GM23248 (cell line): ENCODE results near the gene SCTR. TPM values are rescaled to one million over a fixed set of nuclear protein-coding genes. Genes with fewer than 3 reads are reported as not detected.
A peak's percentile ranks its signal among the peaks of the same experiment; 100 is the strongest.

Experiments used
- DNase-seq: peaks from one replicate; pipeline ENCODE4 v3.0.0-alpha.2; 2015
- H2AFZ ChIP-seq: fragments of 200-600 bp; sonication (generic); 2 replicates; pipeline ENCODE4 v1.6.1; 2016; ENCODE audit warnings: antibody characterized with exemption
- H3F3A ChIP-seq: fragments of 200-600 bp; sonication (generic); 2 replicates; pipeline ENCODE4 v1.6.1; 2016; ENCODE audit warnings: mild to moderate bottlenecking, antibody characterized with exemption, mixed run types; ENCODE audit not compliant: insufficient read depth
- H3K27ac ChIP-seq: fragments of 200-600 bp; sonication (generic); 2 replicates; pipeline ENCODE4 v1.5.1; 2016; ENCODE audit warnings: mild to moderate bottlenecking
- H3K27me3 ChIP-seq: fragments of 200-600 bp; sonication (generic); replicated peaks from 2 replicates; pipeline ENCODE4 v1.6.1; 2016; ENCODE audit warnings: mild to moderate bottlenecking; ENCODE audit not compliant: insufficient read depth
- H3K36me3 ChIP-seq: fragments of 200-600 bp; sonication (generic); 2 replicates; pipeline ENCODE4 v1.6.1; 2016; ENCODE audit warnings: low read depth, mild to moderate bottlenecking
- H3K4me1 ChIP-seq: fragments of 200-600 bp; sonication (generic); 2 replicates; pipeline ENCODE4 v1.6.1; 2016; ENCODE audit warnings: mild to moderate bottlenecking; ENCODE audit not compliant: insufficient read depth
- H3K4me2 ChIP-seq: fragments of 200-600 bp; sonication (generic); one replicate; pipeline ENCODE4 v1.6.1; 2016; ENCODE audit warnings: mild to moderate bottlenecking; ENCODE audit not compliant: unreplicated experiment
- H3K4me3 ChIP-seq: fragments of 200-600 bp; sonication (generic); 2 replicates; pipeline ENCODE4 v1.5.1; 2016; ENCODE audit warnings: mild to moderate bottlenecking
- H3K79me2 ChIP-seq: fragments of 200-600 bp; sonication (generic); 2 replicates; pipeline ENCODE4 v1.6.1; 2016; ENCODE audit warnings: mild to moderate bottlenecking; ENCODE audit not compliant: insufficient read depth
- H3K9ac ChIP-seq: fragments of 200-600 bp; sonication (generic); 2 replicates; pipeline ENCODE4 v1.6.1; 2016; ENCODE audit warnings: mild to moderate bottlenecking
- H3K9me2 ChIP-seq: fragments of 200-600 bp; sonication (generic); 2 replicates; pipeline ENCODE4 v1.6.1; 2016; ENCODE audit warnings: mixed run types, mild to moderate bottlenecking, moderate library complexity; ENCODE audit not compliant: insufficient read depth
- H3K9me3 ChIP-seq: fragments of 200-600 bp; sonication (generic); one replicate; pipeline ENCODE4 v1.6.1; 2017; ENCODE audit warnings: low read depth
- H4K20me1 ChIP-seq: fragments of 200-600 bp; sonication (generic); 2 replicates; pipeline ENCODE4 v1.6.0; 2016; ENCODE audit not compliant: insufficient read depth
- EZH2 ChIP-seq: fragments of 200-600 bp; sonication (generic); IDR thresholded peaks from 2 replicates; pipeline ENCODE4 v1.6.1; 2018; ENCODE audit warnings: antibody characterized with exemption, mild to moderate bottlenecking; ENCODE audit not compliant: insufficient read depth, poor library complexity, severe bottlenecking
- EZH2phosphoT487 ChIP-seq: fragments of 200-600 bp; sonication (generic); IDR thresholded peaks from 2 replicates; pipeline ENCODE4 v1.6.1; 2018; ENCODE audit warnings: antibody characterized with exemption, moderate library complexity, mild to moderate bottlenecking, low read depth; ENCODE audit not compliant: insufficient read depth
- WGBS, 2 experiments: methylation state at CpG; one replicate each; pipeline ENCODE4 v1.1.6; 2015 to 2017; ENCODE audit warnings: low lambda C conversion rate in 2 of 2, low coverage in 1 of 2; ENCODE audit errors: missing lambda C conversion rate in 2 of 2; 5-methylcytosine and 5-hydroxymethylcytosine counted together
- in situ Hi-C: fragments of 300-500 bp; cut with MboI; formaldehyde crosslinking; loops from 2 replicates; pipeline ENCODE4 v1.15.0; 2020
- polyA plus RNA-seq: library from polyadenylated mRNA; unstranded; fragments of >200 nt; fragmentation: Nextera tagmentation; extraction: Ambion mirVana; gene quantifications from 2 replicates; pipeline ENCODE4 v1.2.1, GENCODE V29; 2016
- total RNA-seq: library from RNA; depleted of rRNA; stranded (reverse); fragments of >200 nt; shearing (Covaris generic); gene quantifications from 2 replicates; pipeline ENCODE4 v1.2.3, GENCODE V29; 2014

Gene SCTR
- total and polyA plus RNA-seq, 2 experiments from 2014 or later = not detected

GRCh38 chr2:119531292-119531691 lies 7.0 kb upstream of the SCTR start:
- Histone ChIP-seq H3K27me3 (peaks cover 33% of the 10 kb centered on the region), H3K79me2 (no peaks in the 10 kb centered on the region), H3K36me3 (no peaks in the 10 kb centered on the region), H3K9ac (no peak overlapping the region), H2AFZ (no peak overlapping the region), H3K4me1 (no peaks in the 10 kb centered on the region), H4K20me1 (no peaks in the 10 kb centered on the region), H3K9me2 (no peaks in the 10 kb centered on the region), H3F3A (no peaks in the 10 kb centered on the region), H3K4me2 (no peak overlapping the region), H3K27ac (no peak overlapping the region), H3K4me3 (no peak overlapping the region), H3K9me3 (no peaks in the 10 kb centered on the region)
- WGBS, 2 experiments = 18 to 24% methylated on average over 3 of the region's 3 CpGs
- in situ Hi-C loops = no loop called here
- DNase-seq = no peak
- TF ChIP-seq EZH2phosphoT487 (no peak), EZH2 (no peak)

DNA sequence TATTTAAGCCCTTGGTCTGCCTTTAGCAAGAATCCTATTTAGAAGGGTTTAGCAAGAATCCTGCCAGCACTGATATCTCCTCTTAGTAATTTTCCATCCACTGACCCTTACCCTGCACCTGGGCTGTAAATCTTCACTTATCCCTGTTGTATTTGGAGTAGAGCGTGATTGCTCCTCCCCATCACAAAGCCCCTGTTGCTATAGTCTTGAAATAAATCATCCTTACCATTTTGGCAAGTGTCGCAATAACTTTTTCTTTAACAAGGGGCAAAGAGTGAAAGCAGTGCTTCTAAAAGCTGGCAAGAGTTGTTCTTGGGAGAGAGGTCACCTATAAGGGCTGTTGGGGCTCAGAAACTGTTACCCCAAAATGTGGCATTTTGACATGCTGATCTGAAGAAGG lies 3.7 kb upstream of the SCTR start:
- peaks cover 65% of the 10 kb centered on the region for H3K27me3 ChIP-seq
- no peak overlapping the region for H3K4me3 ChIP-seq
- H3K27ac ChIP-seq = no peak overlapping the region
- no peaks in the 10 kb centered on the region for H3K4me1 ChIP-seq
- H3F3A ChIP-seq = no peaks in the 10 kb centered on the region
- TF ChIP-seq EZH2phosphoT487 (no peak), EZH2 (no peak)
- no peaks in the 10 kb centered on the region for H3K9me2 ChIP-seq
- H3K9ac ChIP-seq = no peak overlapping the region
- in situ Hi-C loops = no loop called here
- no peaks in the 10 kb centered on the region for H4K20me1 ChIP-seq
- H3K9me3 ChIP-seq = no peaks in the 10 kb centered on the region
- WGBS, 2 experiments = 46 to 58% methylated on average over 2 of the region's 2 CpGs
- DNase-seq = no peak
- no peaks in the 10 kb centered on the region for H3K79me2 ChIP-seq
- H2AFZ ChIP-seq = no peak overlapping the region
- no peak overlapping the region for H3K4me2 ChIP-seq
- no peaks in the 10 kb centered on the region for H3K36me3 ChIP-seq

DNA sequence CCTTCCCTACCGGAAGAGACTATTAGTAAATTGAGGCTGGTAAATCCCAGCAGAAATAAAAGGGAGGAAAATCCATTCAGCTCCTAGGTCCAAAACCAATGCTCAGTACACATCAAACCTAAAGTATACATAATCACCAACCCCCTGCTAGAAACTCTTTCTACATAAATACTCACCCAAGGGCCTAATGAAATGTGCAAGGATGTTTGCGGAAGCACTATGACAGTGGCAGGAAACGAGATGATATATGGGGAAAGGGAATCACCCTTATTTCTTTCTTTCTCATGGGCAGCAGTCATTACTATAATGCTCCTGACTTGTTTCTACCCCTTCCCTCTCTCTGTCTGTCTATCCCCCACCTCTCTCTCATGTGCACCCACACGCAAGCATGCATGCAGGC lies 1.3 kb upstream of the SCTR start:
- H3K36me3 ChIP-seq = no peaks in the 10 kb centered on the region
- H3K79me2 ChIP-seq = no peaks in the 10 kb centered on the region
- no peaks in the 10 kb centered on the region for H3F3A ChIP-seq
- TF ChIP-seq EZH2 = no peak
- TF ChIP-seq EZH2phosphoT487 = no peak
- DNase-seq = no peak
- H4K20me1 ChIP-seq = no peaks in the 10 kb centered on the region
- no peaks in the 10 kb centered on the region for H3K4me1 ChIP-seq
- in situ Hi-C loops = no loop called here
- no peak overlapping the region for H2AFZ ChIP-seq
- no peak overlapping the region for H3K9ac ChIP-seq
- H3K27ac ChIP-seq = no peak overlapping the region
- no peaks in the 10 kb centered on the region for H3K9me2 ChIP-seq
- H3K4me3 ChIP-seq = no peak overlapping the region
- whole genome bisulfite sequencing, 2 experiments = 51 to 53% methylated on average over 4 of the region's 4 CpGs
- H3K27me3 ChIP-seq = peaks cover 74% of the 10 kb centered on the region
- no peak overlapping the region for H3K4me2 ChIP-seq
- no peaks in the 10 kb centered on the region for H3K9me3 ChIP-seq

DNA sequence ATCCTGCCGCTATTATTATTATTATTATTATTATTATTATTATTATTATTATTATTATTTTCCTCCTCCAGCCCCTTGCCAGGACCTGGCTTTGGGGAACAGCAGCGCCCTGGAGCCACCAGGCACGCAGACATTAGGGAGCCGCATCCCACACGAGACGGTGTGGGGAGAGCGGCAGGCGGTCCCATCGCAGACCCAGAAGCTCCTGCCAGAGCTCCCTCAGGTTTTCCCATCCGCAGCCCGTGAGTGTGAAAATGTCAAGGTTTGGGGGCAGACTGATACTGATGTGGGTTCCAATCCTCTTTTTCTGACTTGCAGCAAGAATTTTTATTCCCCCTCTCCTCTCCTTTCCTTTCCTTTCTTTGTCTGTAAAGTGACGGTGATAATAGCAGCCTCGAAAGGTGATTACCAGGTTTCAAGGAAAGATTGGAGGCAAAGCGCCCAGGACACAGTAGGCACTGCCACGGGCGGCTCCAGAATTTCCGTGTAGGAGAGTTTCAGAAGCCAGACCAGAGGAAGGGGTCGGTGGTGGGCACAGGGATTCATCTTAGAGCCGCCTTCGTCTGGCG lies 816 bp downstream of the SCTR start:
- TF ChIP-seq EZH2phosphoT487 = no peak
- TF ChIP-seq EZH2 = peak; percentile 40
- in situ Hi-C loops = no loop called here
- no peaks in the 10 kb centered on the region for H3K9me3 ChIP-seq
- no peaks in the 10 kb centered on the region for H3K4me1 ChIP-seq
- H3K9ac ChIP-seq = no peak overlapping the region
- peaks cover 66% of the 10 kb centered on the region for H3K27me3 ChIP-seq
- H3F3A ChIP-seq = no peaks in the 10 kb centered on the region
- WGBS, 2 experiments = 4 to 8% methylated on average over 21 of the region's 21 CpGs
- H3K9me2 ChIP-seq = no peaks in the 10 kb centered on the region
- DNase-seq = no peak
- no peak overlapping the region for H2AFZ ChIP-seq
- no peaks in the 10 kb centered on the region for H4K20me1 ChIP-seq
- H3K27ac ChIP-seq = no peak overlapping the region
- H3K4me3 ChIP-seq = no peak overlapping the region
- H3K36me3 ChIP-seq = no peaks in the 10 kb centered on the region
- H3K4me2 ChIP-seq = no peak overlapping the region
- no peaks in the 10 kb centered on the region for H3K79me2 ChIP-seq

DNA sequence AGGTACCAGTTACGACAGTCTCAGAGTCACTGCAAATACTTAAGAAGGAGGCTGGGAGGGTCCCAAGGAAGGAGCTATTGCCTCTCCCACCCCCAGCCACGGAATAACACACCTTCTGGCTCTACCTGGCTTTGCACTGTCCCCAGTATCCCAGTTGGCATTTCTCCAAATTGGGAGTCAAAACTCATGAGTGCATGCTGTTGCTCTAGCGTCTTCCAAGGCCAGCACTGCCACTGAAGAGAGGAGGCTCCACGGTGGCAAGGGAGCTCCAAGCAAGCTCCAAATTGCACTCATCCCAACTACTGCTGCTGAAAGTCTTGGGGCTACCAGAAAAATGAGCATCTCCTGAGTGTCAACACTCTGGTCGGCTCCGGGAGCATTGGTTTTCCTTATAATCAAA lies 1.6 kb downstream of the SCTR start:
- in situ Hi-C loops = no loop called here

More for the DNA sequence above, 1.6 kb downstream of the SCTR start:
- Histone ChIP-seq H4K20me1 (no peaks in the 10 kb centered on the region), H2AFZ (no peak overlapping the region), H3K79me2 (no peaks in the 10 kb centered on the region), H3K36me3 (no peaks in the 10 kb centered on the region), H3K9ac (no peak overlapping the region), H3K27me3 (peaks cover 66% of the 10 kb centered on the region), H3K4me1 (no peaks in the 10 kb centered on the region), H3K27ac (no peak overlapping the region), H3K9me2 (no peaks in the 10 kb centered on the region), H3F3A (no peaks in the 10 kb centered on the region), H3K4me3 (no peak overlapping the region), H3K9me3 (no peaks in the 10 kb centered on the region), H3K4me2 (no peak overlapping the region)
- WGBS, 2 experiments = 26 to 27% methylated on average over 6 of the region's 6 CpGs
- TF ChIP-seq EZH2phosphoT487 = no peak
- TF ChIP-seq EZH2 = no peak
- no peak for DNase-seq
